Neural cell (in vitro differentiated cells): ENCODE measurements around the gene RPL36AL. TPM values are rescaled to one million over a fixed set of nuclear protein-coding genes. Genes with fewer than 3 reads are reported as not detected.
"Not testable (repeated sequence)": the region's sequence is repeated elsewhere in the genome, so short reads cannot be mapped to it uniquely, and the experiment has no call there.

Source experiments
- H2AFZ ChIP-seq: fragments of 200-600, 300-800 bp; sonication (generic), shearing (Covaris generic); 2 replicates; pipeline ENCODE4 v1.6.0; 2014; ENCODE audit warnings: low read depth, mild to moderate bottlenecking, antibody characterized with exemption, low read length, moderate library complexity
- H3F3A ChIP-seq: fragments of 200-600 bp; shearing (Covaris generic); 2 replicates; pipeline ENCODE4 v1.6.1; 2016; ENCODE audit warnings: mild to moderate bottlenecking, moderate library complexity, mixed read lengths, antibody characterized with exemption, low read length; ENCODE audit not compliant: insufficient read depth, poor library complexity, severe bottlenecking
- H3K27ac ChIP-seq: fragments of 200-600, 300-800 bp; sonication (generic), shearing (Covaris generic); 2 replicates; pipeline ENCODE4 v1.5.1; 2014; ENCODE audit warnings: mild to moderate bottlenecking, low read length, moderate library complexity
- H3K27me3 ChIP-seq: fragments of 300-800, 200-600 bp; sonication (generic), shearing (Covaris generic); 2 replicates; pipeline ENCODE4 v1.6.0; 2014; ENCODE audit warnings: mild to moderate bottlenecking, low read depth, low read length, moderate library complexity; ENCODE audit not compliant: insufficient read depth
- H3K36me3 ChIP-seq: fragments of 300-800, 200-600 bp; sonication (generic), shearing (Covaris generic); 2 replicates; pipeline ENCODE4 v1.5.1; 2014; ENCODE audit warnings: mild to moderate bottlenecking, antibody characterized with exemption, low read length, moderate library complexity; ENCODE audit not compliant: insufficient read depth
- H3K4me2 ChIP-seq: fragments of 300-800, 200-600 bp; sonication (generic), shearing (Covaris generic); 2 replicates; pipeline ENCODE4 v1.6.0; 2014; ENCODE audit warnings: mild to moderate bottlenecking, low read length
- H3K4me3 ChIP-seq: fragments of 300-800, 200-600 bp; sonication (generic), shearing (Covaris generic); 2 replicates; pipeline ENCODE4 v1.5.1; 2014; ENCODE audit warnings: mild to moderate bottlenecking, low read length, moderate library complexity
- H3K79me2 ChIP-seq: fragments of 200-600 bp; shearing (Covaris generic); replicated peaks from 2 replicates; pipeline ENCODE4 v1.6.0; 2014; ENCODE audit warnings: mild to moderate bottlenecking, low read length, moderate library complexity; ENCODE audit not compliant: insufficient read depth
- H3K9ac ChIP-seq: fragments of 300-800, 200-600 bp; sonication (generic), shearing (Covaris generic); 2 replicates; pipeline ENCODE4 v1.6.1; 2016; ENCODE audit warnings: mild to moderate bottlenecking, low read length, mixed read lengths
- H3K9me2 ChIP-seq: fragments of 200-600 bp; shearing (Covaris generic); 2 replicates; pipeline ENCODE4 v1.6.1; 2016; ENCODE audit warnings: mild to moderate bottlenecking, low read length, mixed read lengths; ENCODE audit not compliant: insufficient read depth
- H3K9me3 ChIP-seq: fragments of 200-600, 300-800 bp; sonication (generic), shearing (Covaris generic); 2 replicates; pipeline ENCODE4 v1.6.1; 2016; ENCODE audit warnings: mild to moderate bottlenecking, mixed run types, low read length, moderate library complexity, mixed read lengths
- H4K20me1 ChIP-seq: fragments of 200-600 bp; shearing (Covaris generic); 2 replicates; pipeline ENCODE4 v1.6.1; 2016; ENCODE audit warnings: mild to moderate bottlenecking, mixed run types; ENCODE audit not compliant: insufficient read depth
- EP300 ChIP-seq: fragments of 450-650 bp; conservative IDR thresholded peaks from 2 replicates; pipeline ENCODE4 v1.6.1; 2014; ENCODE audit warnings: antibody characterized with exemption, mild to moderate bottlenecking, moderate library complexity; ENCODE audit not compliant: poor library complexity, severe bottlenecking
- EZH2 ChIP-seq: fragments of 200-600, 300-800 bp; shearing (Covaris generic), sonication (generic); IDR thresholded peaks from 2 replicates; pipeline ENCODE4 v1.6.1; 2014; ENCODE audit warnings: antibody characterized with exemption, low read length, borderline replicate concordance, mild to moderate bottlenecking; ENCODE audit not compliant: insufficient read depth, poor library complexity, severe bottlenecking
- MXI1 ChIP-seq: fragments of 450-650 bp; conservative IDR thresholded peaks from 2 replicates; pipeline ENCODE4 v1.6.1; 2014; ENCODE audit warnings: antibody characterized with exemption, mild to moderate bottlenecking; ENCODE audit not compliant: poor library complexity, severe bottlenecking
- POLR2AphosphoS5 ChIP-seq: IDR thresholded peaks from 2 replicates; pipeline ENCODE4 v1.6.1; 2012
- RAD21 ChIP-seq: fragments of 450-650 bp; conservative IDR thresholded peaks from 2 replicates; pipeline ENCODE4 v1.6.1; 2014; ENCODE audit warnings: antibody characterized with exemption, mild to moderate bottlenecking, moderate library complexity
- SMC3 ChIP-seq: fragments of 450-650 bp; conservative IDR thresholded peaks from 2 replicates; pipeline ENCODE4 v1.6.1; 2014; ENCODE audit warnings: antibody characterized with exemption, mild to moderate bottlenecking, moderate library complexity; ENCODE audit not compliant: poor library complexity
- TAF1 ChIP-seq: IDR thresholded peaks from 2 replicates; pipeline ENCODE4 v1.6.1; 2012; ENCODE audit warnings: low read depth
- polyA plus RNA-seq: library from polyadenylated mRNA; depleted of rRNA; stranded (reverse); fragments of >200 nt; gene quantifications from 2 replicates; pipeline ENCODE4 v1.2.3, GENCODE V29; 2014
- TF ChIP-seq, protein P1 (sequence below): fragments of 450-650 bp; IDR thresholded peaks from 2 replicates; pipeline ENCODE4 v1.5.1; 2014; ENCODE audit warnings: antibody characterized with exemption, mild to moderate bottlenecking, moderate library complexity; ENCODE audit not compliant: poor library complexity, severe bottlenecking
- TF ChIP-seq, protein P2 (sequence below): IDR thresholded peaks from 2 replicates; pipeline ENCODE4 v1.6.1; 2012; ENCODE audit warnings: borderline replicate concordance

The RPL36AL gene
- polyA plus RNA-seq, 1 donor from 2014 or later, result 147 TPM

DNA sequence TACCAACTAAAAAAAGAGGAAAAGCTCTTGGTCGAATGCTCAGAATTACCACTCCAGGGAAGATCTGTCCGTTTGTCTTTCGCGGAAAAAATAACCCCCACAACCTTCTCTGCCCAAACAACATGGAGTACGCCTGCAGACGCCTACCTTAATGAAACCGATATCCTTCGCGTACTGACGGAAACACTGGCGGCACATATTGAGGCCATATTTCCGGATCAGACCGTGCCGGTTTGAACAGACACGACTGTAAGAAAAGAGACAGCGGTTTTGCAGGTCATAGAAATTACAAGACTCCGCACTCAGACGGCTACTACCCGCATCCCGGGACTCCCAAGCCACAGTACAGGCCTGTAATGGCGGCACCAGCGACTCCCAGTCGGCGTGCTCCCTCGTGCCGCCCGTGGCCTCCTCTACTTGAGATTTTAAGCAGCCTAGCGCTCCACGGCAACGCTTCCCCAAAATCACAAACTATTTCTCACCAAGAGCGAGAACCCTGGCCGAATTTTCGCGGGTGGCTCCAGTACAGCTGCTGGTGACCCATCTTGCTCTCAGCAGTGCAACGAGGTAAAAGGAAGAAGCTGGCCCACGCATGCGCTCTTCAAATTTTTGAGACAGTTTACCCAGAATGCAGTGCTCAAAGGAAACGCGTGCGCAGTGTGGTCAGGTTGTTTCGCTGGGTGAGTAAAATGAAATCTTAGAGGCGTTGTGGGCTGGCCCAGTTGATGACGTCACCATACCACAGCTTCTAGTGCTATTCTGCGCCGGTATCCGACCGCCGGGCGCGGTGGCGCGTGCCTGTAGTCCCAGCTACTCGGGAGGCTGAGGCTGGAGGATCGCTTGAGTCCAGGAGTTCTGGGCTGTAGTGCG lies 34.4 kb downstream of the RPL36AL start, which contains the start of gene RPS29:
Gene RPS29 (minus strand): TSS at position 578 of the 870 bp plus-strand sequence. CDS start 34 bp downstream, at position 544.
- no peaks in the 10 kb centered on the region for H3K9me2 ChIP-seq
- H3K9me3 ChIP-seq, result no peaks in the 10 kb centered on the region
- H3K4me2 ChIP-seq, result peak within 1 kb of the TSS; percentile 8
- H3K36me3 ChIP-seq, result no peaks in the 10 kb centered on the region
- H3K27ac ChIP-seq, result peak within 1 kb of the TSS; percentile 99
- H3K79me2 ChIP-seq, result peaks cover 46% of the 10 kb centered on the region
- TF ChIP-seq RAD21 (no peak), POLR2AphosphoS5 (peak; percentile 98), EZH2 (no peak), MXI1 (peak; percentile 95), EP300 (peak; percentile 41), TAF1 (peak; percentile 94), SMC3 (peak; percentile 12)
- TF ChIP-seq, protein P1, sequence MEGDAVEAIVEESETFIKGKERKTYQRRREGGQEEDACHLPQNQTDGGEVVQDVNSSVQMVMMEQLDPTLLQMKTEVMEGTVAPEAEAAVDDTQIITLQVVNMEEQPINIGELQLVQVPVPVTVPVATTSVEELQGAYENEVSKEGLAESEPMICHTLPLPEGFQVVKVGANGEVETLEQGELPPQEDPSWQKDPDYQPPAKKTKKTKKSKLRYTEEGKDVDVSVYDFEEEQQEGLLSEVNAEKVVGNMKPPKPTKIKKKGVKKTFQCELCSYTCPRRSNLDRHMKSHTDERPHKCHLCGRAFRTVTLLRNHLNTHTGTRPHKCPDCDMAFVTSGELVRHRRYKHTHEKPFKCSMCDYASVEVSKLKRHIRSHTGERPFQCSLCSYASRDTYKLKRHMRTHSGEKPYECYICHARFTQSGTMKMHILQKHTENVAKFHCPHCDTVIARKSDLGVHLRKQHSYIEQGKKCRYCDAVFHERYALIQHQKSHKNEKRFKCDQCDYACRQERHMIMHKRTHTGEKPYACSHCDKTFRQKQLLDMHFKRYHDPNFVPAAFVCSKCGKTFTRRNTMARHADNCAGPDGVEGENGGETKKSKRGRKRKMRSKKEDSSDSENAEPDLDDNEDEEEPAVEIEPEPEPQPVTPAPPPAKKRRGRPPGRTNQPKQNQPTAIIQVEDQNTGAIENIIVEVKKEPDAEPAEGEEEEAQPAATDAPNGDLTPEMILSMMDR, result no peak
- TF ChIP-seq, protein P2, sequence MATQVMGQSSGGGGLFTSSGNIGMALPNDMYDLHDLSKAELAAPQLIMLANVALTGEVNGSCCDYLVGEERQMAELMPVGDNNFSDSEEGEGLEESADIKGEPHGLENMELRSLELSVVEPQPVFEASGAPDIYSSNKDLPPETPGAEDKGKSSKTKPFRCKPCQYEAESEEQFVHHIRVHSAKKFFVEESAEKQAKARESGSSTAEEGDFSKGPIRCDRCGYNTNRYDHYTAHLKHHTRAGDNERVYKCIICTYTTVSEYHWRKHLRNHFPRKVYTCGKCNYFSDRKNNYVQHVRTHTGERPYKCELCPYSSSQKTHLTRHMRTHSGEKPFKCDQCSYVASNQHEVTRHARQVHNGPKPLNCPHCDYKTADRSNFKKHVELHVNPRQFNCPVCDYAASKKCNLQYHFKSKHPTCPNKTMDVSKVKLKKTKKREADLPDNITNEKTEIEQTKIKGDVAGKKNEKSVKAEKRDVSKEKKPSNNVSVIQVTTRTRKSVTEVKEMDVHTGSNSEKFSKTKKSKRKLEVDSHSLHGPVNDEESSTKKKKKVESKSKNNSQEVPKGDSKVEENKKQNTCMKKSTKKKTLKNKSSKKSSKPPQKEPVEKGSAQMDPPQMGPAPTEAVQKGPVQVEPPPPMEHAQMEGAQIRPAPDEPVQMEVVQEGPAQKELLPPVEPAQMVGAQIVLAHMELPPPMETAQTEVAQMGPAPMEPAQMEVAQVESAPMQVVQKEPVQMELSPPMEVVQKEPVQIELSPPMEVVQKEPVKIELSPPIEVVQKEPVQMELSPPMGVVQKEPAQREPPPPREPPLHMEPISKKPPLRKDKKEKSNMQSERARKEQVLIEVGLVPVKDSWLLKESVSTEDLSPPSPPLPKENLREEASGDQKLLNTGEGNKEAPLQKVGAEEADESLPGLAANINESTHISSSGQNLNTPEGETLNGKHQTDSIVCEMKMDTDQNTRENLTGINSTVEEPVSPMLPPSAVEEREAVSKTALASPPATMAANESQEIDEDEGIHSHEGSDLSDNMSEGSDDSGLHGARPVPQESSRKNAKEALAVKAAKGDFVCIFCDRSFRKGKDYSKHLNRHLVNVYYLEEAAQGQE, result peak; percentile 95
- H3K4me3 ChIP-seq, result peak within 1 kb of the TSS; percentile 71
- H3F3A ChIP-seq, result no peaks in the 10 kb centered on the region
- peak within 1 kb of the TSS; percentile 54 for H2AFZ ChIP-seq
- H4K20me1 ChIP-seq, result no peaks in the 10 kb centered on the region
- no peaks in the 10 kb centered on the region for H3K27me3 ChIP-seq
- peak within 1 kb of the TSS; percentile 97 for H3K9ac ChIP-seq

DNA sequence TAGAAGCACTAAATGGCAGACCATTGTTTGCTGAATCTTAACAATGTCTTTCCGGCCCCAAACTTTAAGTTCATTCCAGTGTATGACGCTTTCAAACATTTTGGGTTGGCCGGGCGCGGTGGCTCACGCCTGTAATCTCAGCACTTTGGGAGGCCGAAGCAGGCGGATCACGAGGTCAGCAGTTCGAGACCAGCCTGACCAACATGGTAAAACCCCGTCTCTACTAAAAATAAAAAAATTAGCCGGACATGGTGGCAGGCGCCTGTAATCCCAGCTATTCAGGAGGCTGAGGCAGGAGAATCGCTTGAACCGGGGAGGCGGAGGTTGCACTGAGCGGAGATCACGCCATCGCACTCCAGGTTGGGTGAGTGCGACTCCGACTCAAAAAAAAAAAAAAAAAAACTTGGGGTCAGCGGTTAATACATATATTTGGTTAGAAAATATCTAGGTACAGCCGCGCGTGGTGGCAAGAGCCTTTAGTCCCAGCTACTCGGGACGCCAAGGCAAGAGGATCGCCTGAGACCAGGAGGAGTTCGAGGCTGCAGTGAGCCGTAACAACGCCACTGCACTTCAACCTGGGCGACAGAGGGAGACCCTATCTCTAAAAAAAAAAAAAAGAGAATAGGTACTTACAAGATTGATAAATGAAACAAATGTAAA lies 35.3 kb downstream of the RPL36AL start:
- not testable (repeated sequence) for H3F3A ChIP-seq, H3K36me3 ChIP-seq, H4K20me1 ChIP-seq, H3K9me2 ChIP-seq, H3K27me3 ChIP-seq, H2AFZ ChIP-seq, H3K9me3 ChIP-seq
- peak overlapping the region; percentile 99 for H3K27ac ChIP-seq
- H3K4me2 ChIP-seq, result peak overlapping the region; percentile 63
- peaks cover 50% of the 10 kb centered on the region for H3K79me2 ChIP-seq
- peak overlapping the region; percentile 71 for H3K4me3 ChIP-seq
- H3K9ac ChIP-seq, result peak overlapping the region; percentile 97
